ENCODE data around the gene PTPRN2. TPM values are rescaled to one million over a fixed set of nuclear protein-coding genes. Genes with fewer than 3 reads are reported as not detected.
"Not testable (repeated sequence)": the region's sequence is repeated elsewhere in the genome, so short reads cannot be mapped to it uniquely, and the experiment has no call there.

PTPRN2 gene
- polyA plus RNA-seq, 1 donor = 1.7 TPM

DNA sequence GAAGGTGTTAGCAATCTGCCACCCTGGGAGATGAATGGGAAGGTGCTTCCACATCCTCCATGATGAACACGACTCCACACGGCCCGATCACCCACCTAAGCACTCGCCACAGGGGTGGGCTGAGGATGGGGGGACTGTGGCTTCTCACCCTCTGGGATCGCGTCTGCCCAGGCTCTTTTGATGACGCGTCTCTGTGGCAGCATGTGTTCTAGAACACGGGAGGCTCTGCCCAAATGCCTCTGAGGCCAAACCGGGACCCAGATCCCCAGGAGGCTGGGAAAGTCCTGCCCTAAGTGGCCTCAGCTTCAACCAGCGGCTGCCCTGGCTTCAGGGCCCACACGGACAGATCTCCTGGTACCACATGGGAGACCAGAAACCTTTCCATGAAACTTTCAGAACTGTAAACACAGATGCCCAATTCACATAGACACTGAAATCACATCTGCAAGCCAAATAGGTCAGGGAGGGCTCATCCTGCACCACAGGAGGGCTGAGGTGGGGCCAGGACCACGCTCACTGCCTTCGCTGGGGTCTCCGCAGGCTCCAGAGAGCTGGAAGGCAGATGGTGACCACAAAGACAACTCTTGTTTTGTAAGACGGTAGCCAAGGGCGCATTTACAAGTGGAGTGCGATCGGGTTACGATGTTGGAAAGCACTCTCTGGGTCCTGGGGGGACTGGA lies 200.6 kb downstream of the PTPRN2 start:
- DNase-seq (ENCODE audit: low read depth) = no peak

DNA sequence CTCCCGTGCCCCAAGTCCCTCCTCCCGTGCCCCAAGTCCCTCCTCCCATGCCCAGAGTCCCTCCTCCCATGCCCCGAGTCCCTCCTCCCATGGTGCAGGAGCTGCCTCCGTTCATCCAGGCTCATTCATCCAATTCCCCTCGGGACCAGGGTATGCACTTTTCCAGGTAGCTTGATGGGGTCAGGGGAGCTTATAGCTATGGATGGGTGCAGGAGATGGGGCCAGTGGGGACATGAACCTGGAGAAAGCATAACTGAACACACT lies 201.3 kb downstream of the PTPRN2 start:
- DNase-seq (ENCODE audit: low read depth) = no peak

GRCh38 chr7:158385496-158386354 lies 201.9 kb downstream of the PTPRN2 start:
- DNase-seq (ENCODE audit: low read depth) = not testable (repeated sequence)

GRCh38 chr7:158384746-158385145 lies 202.9 kb downstream of the PTPRN2 start:
- no peak for DNase-seq (ENCODE audit: low read depth)

- DNase-seq (ENCODE audit: low read depth) = no peak
Measured at GRCh38 chr7:158383665-158384064, 204.0 kb downstream of the PTPRN2 start.

GRCh38 chr7:158382363-158383254 lies 205.0 kb downstream of the PTPRN2 start:
- DNase-seq (ENCODE audit: low read depth) = no peak

DNA sequence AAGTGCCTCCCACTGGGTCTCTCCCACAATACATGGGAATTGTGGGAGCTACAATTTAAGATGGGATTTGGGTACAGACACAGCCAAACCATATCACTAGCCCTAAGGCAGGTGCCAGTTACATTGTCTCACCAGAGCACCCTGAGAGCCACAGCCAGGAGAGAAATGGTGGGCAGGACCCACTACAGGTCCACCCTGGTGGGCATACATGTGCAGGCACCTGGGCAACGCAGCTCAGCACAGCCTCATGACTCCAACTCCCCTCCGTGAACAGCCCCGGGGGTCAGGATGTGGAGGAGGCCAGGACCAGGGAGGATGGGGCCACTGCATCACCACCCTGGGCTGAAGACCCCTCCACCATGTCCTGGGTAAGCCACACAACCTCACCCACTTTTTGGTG lies 205.7 kb downstream of the PTPRN2 start:
- DNase-seq (ENCODE audit: low read depth) = no peak

DNA sequence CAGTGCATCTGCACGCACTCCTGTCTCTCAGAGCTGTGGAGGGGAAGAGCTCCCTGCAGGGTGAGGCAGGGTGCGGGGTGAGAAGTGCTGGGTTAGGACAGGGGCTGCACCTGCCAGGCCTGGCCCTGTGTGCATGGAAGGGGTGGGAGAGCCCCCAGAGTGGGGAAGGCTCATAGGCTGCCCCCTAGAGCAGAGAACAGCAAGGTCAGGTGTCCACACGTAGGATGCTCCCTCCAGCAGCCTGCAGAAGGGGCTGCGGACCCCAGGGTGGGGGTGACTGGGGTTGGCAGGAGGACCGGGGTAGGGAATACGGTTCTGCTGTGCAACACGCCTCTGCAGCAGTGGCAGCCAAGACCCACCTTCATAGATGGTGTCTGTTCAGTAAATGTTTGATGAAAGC lies 208.6 kb downstream of the PTPRN2 start:
- no peak for DNase-seq (ENCODE audit: low read depth)

DNA sequence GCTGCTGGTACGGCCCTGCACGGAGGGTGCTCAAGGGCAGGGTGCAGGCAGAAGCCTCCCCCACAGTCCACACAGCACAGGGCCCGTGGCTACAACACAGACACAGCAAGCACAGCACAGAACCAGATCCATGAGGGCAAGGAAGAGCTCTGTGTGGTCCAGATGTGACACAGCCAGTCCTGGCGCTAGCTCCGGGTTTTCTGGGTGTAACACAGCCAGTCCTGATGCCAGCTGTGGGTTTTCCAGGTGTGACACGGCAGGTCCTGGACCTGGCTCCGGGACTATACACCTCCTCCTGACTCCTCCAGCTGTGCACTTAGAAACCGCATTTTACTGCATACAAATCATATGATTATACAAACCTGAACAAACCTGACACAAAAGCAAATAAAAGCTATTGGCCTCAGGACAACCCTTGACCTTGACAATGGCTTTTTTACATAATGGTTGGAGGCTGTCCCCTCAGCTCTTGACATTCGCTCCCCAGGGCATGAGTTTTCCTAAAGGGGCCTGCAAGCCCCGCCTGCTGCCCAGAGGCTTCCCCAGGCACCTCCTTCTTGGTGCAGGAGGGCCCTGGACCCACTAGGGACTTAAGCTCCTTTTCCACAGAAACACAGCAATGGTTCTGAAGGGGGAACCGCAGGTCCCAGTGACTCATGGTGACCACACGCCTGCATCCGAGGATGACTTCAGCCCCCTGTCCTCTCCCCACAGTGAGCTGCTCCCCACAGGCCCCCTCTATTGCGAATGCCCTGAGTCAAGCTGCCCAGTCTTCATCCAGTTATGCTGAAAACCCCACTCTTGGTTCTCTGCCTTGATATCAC lies 209.6 kb downstream of the PTPRN2 start:
- no peak for DNase-seq (ENCODE audit: low read depth)

DNA sequence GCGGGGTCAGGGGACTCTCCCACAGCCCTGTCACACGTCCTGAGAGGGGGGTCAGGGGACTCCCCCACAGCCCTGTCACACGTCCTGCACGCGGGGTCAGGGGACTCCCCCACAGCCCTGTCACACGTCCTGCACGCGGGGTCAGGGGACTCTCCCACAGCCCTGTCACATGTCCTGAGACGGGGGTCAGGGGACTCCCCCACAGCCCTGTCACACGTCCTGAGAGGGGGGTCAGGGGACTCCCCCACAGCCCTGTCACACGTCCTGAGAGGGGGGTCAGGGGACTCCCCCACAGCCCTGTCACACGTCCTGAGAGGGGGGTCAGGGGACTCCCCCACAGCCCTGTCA lies 210.8 kb downstream of the PTPRN2 start:
- DNase-seq (ENCODE audit: low read depth) = not testable (repeated sequence)

- not testable (repeated sequence) for DNase-seq (ENCODE audit: low read depth)
Measured at GRCh38 chr7:158376146-158376838, 211.3 kb downstream of the PTPRN2 start.

- no peak for DNase-seq (ENCODE audit: low read depth)
Measured at GRCh38 chr7:158375034-158375433, 212.6 kb downstream of the PTPRN2 start.

DNA sequence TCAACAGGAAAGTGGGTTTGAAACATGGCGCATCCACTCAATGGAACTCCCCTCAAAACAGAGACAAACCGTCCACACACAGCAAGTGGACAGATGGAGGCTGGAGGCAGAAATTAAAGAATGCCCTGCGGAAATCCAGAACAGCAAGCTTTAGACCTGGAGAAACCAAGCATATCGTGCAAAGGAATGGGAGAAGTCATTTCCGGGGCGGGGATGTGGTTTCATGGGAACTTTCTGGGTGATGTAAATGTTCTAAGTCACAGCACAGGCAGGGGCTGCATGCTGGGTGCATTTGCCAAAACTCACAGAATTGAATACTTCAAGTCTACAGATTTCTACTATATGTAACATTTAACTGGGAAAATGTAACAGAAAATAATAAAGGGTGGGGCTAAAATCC lies 213.0 kb downstream of the PTPRN2 start:
- no peak for DNase-seq (ENCODE audit: low read depth)

DNA sequence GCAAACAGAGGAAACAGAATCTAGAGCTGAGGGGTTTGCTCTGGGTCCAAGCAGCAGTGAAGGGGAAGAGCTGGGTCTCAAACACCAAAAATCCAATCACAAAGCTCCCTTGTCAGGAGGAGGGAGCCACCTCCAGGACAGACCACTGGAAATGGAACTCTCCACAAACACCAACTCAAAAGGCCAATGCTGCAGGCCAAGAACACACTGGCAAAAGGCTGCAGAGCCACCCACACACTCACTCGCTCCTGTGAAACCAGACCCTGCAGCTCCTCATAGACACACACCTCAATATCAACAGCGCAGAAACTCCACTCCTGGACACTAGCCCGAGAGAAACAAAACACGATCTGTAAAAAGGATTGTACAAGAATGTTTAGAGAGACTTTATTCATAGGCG lies 213.5 kb downstream of the PTPRN2 start:
- no peak for DNase-seq (ENCODE audit: low read depth)

DNA sequence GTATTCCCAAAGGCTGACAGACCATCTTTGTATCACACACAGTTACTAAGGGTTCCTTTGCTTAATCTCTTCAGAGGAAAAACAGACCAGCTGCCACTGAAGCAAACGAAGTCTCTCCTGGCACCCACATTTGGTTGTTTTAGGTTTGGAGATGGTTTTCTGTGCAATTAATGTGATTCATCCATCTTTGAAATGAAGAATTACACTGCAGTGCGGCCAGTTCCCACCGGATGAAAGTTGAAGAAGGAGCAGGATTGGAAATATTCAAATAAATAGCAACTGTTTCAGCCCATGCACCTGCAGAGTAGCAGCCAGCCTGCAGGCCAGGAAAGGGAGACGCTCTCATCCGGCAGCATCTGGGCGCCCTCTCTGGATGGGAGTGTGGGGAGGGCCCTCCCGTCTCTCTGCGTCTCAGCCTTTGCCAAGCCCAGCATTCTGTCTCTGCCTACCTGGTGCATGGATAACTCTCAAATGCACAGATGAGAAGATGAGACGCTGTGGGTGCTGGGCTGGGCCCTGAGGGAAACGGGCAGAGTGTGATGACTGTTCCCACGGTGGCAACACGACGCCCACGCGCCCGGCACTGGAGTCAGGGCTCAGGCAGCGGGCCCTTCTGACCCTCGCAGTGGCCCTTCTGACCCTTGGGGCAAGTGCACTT lies 214.0 kb downstream of the PTPRN2 start:
- DNase-seq (ENCODE audit: low read depth) = no peak

DNA sequence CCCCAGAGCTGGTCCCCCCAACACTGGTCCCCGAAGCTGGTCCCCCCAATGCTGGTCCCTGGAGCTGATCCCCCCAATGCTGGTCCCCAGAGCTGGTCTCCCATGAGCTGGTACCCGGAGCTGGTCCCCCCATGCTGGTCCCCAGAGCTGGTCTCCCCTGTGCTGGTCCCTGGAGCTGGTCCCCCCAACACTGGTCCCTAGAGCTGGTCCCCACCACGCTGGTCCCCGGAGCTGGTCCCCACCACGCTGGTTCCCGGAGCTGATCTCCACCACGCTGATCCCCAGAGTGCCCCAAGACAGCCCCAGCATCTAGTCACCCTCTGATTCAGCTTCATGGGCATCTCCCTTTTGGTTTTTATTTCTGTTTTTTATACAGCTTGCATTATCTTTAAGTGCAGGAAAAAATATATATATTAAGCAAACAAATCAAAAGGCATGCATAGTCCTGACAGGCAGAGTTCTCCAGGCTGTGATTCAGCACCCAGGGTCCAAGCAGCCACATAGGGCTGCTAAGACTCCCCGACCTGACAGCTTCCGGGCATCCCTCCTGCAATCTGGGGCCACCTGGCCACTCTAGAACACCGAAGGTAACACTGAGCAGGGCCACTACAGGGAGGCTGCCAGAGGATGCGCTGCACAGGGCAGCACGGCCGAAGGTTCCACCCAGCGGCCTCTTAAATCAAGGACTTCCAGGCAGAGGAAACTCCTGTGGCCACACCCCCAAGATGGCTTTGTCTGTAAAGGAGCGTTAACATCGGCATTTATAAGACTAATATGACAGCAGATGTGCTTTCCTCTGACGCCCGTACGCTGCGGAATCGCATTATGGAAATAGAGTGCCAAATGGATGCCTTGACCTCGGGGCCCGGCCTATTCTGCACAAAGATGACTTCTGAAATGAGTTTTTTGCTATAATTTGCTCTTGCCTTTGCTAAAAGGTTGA lies 215.0 kb downstream of the PTPRN2 start:
- DNase-seq (ENCODE audit: low read depth) = no peak

DNA sequence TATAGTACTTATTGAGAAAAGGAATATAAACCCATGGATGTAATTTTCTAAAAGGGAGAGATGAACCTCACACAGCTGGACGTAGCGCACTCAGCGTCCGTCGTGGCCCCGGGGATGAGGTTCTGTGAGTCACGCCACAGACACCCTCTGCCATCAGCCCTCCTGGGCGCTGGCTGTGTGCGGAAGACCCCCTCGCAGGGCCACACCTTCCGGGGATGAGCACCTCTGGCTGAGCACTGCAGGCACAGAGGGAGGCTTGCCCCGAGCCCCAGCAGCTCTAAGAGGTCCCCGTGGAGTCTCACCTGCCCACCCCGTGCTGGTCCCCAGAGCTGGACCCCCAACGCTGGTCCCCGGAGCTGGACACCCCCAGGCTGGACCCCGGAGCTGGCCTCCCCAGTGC lies 215.8 kb downstream of the PTPRN2 start:
- no peak for DNase-seq (ENCODE audit: low read depth)

- no peak for DNase-seq (ENCODE audit: low read depth)
Measured at GRCh38 chr7:158369866-158370265, 217.8 kb downstream of the PTPRN2 start.

DNA sequence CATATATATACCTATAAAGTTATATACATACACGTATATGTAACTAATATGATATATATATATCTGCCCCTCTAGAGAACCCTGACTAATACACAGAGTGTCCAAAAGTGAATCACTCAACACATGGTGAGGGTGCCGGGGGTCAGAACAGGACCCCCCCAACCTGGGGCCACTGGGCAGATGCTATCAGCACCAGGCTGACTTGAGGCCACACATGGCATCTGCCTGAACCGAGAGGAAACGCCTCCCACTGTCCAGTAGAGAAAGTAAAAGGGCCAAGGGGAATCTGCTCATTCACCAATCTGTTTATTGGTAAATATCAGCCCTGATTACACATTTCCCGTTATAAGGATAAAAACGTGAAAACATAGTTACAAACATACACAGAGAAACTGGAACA lies 218.3 kb downstream of the PTPRN2 start:
- DNase-seq (ENCODE audit: low read depth) = no peak
